B cell (primary cell): Measurements from ENCODE around the gene NAPG. TPM values are rescaled to one million over a fixed set of nuclear protein-coding genes. Genes with fewer than 3 reads are reported as not detected.
"Not testable (repeated sequence)": the region's sequence is repeated elsewhere in the genome, so short reads cannot be mapped to it uniquely, and the experiment has no call there.

ENCODE experiments used
- ATAC-seq: fragments of 200-7000 bp; cut with Tn5 transposase; one replicate; pipeline ENCODE4 v1.10.0; 2021; ENCODE audit warnings: low read depth, mild to moderate bottlenecking, moderate number of reproducible peaks, moderate library complexity
- CTCF ChIA-PET: fragments of 350-600 bp; sonication (Branson Sonifier 250); formaldehyde crosslinking; loops from one replicate; lab custom pipeline; 2021; ENCODE audit warnings: antibody characterized with exemption, inconsistent platforms; lab: Charles Lee
- POLR2A ChIA-PET: fragments of 350-600 bp; sonication (Branson Sonifier 250); formaldehyde crosslinking; loops from one replicate; lab custom pipeline; 2021; ENCODE audit warnings: antibody characterized with exemption; lab: Charles Lee
- DNase-seq: peaks from one replicate; pipeline ENCODE4 v3.0.0; 2013
- H2AFZ ChIP-seq: 2 replicates; pipeline ENCODE4 v1.6.1; 2012; ENCODE audit warnings: mild to moderate bottlenecking, low read depth, low read length; ENCODE audit not compliant: insufficient read depth, poor library complexity, severe bottlenecking
- H3K27ac ChIP-seq, 2 donors: 1 replicate in 1 of 2; 2 replicates in 1 of 2; pipeline ENCODE4 v1.5.1; 2012 to 2013; ENCODE audit warnings: low read length in 2 of 2, mild to moderate bottlenecking in 2 of 2, moderate library complexity in 1 of 2
- H3K27me3 ChIP-seq, 4 experiments: fragments of 200-600 bp in 1 of 4; sonication (generic) in 1 of 4; replicated peaks in 1 of 4; 1 replicate in 2 of 4; 2 replicates in 2 of 4; pipeline versions ENCODE4 v1.6.1 to v1.7.0; 2013 to 2016; ENCODE audit warnings: low read length in 3 of 4, mild to moderate bottlenecking in 2 of 4, mixed read lengths in 1 of 4, moderate library complexity in 1 of 4; ENCODE audit not compliant: insufficient read depth in 4 of 4, control insufficient read depth in 3 of 4; ENCODE audit errors: control extremely low read depth in 1 of 4
- H3K36me3 ChIP-seq, 2 experiments: replicated peaks in 1 of 2; 1 replicate in 1 of 2; 2 replicates in 1 of 2; pipeline versions ENCODE4 v1.6.1 to v1.7.1; 2013; ENCODE audit warnings: low read length in 1 of 2; ENCODE audit not compliant: insufficient read depth in 2 of 2, control insufficient read depth in 1 of 2; ENCODE audit errors: control extremely low read depth in 1 of 2, extremely low read depth in 1 of 2
- H3K4me1 ChIP-seq, 2 donors: fragments of 200-600 bp in 1 of 2; sonication (generic) in 1 of 2; 1 replicate in 1 of 2; 2 replicates in 1 of 2; pipeline versions ENCODE4 v1.5.1 to v1.6.1; 2013 to 2017; ENCODE audit warnings: low read length in 2 of 2; ENCODE audit not compliant: control insufficient read depth in 2 of 2, insufficient read depth in 2 of 2
- H3K4me2 ChIP-seq: replicated peaks from 2 replicates; pipeline ENCODE3; 2012; ENCODE audit warnings: mild to moderate bottlenecking, low read depth, low read length; ENCODE audit not compliant: poor library complexity, severe bottlenecking
- H3K4me3 ChIP-seq, 5 experiments: fragments of 200-600 bp in 1 of 5; sonication (generic) in 1 of 5; 1 replicate in 3 of 5; 2 replicates in 2 of 5; pipeline versions ENCODE4 v1.5.1 to v1.7.0; 2011 to 2016; ENCODE audit warnings: low read length in 4 of 5, mild to moderate bottlenecking in 4 of 5, low read depth in 2 of 5, control low read depth in 1 of 5, moderate library complexity in 1 of 5; ENCODE audit not compliant: insufficient read depth in 1 of 5; ENCODE audit errors: control extremely low read depth in 1 of 5, extremely low read depth in 1 of 5
- H3K79me2 ChIP-seq: fragments of 200-600 bp; sonication (generic); one replicate; pipeline ENCODE4 v1.6.0; 2016; ENCODE audit warnings: low read length; ENCODE audit not compliant: control insufficient read depth, insufficient read depth
- H3K9ac ChIP-seq: fragments of 200-600 bp; sonication (generic); 2 replicates; pipeline ENCODE4 v1.6.1; 2017; ENCODE audit warnings: mild to moderate bottlenecking, low read length, moderate library complexity
- H3K9me3 ChIP-seq, 3 donors: one replicate each; pipeline versions ENCODE4 v1.6.1 to v1.7.1; 2013; ENCODE audit warnings: low read length in 2 of 3; ENCODE audit not compliant: control insufficient read depth in 2 of 3, insufficient read depth in 1 of 3; ENCODE audit errors: control extremely low read depth in 1 of 3
- H4K20me1 ChIP-seq: 2 replicates; pipeline ENCODE4 v1.6.0; 2012; ENCODE audit warnings: mild to moderate bottlenecking, low read length; ENCODE audit not compliant: insufficient read depth, control insufficient read depth, poor library complexity, severe bottlenecking
- H3K27ac Mint-ChIP-seq: one replicate; pipeline ENCODE4 v1.8.0; 2021; ENCODE audit warnings: mixed read lengths
- H3K27me3 Mint-ChIP-seq: one replicate; pipeline ENCODE4 v1.8.0; 2021; ENCODE audit warnings: mixed read lengths
- H3K4me1 Mint-ChIP-seq: one replicate; pipeline ENCODE4 v1.8.0; 2021; ENCODE audit warnings: mixed read lengths
- H3K4me3 Mint-ChIP-seq: one replicate; pipeline ENCODE4 v1.8.0; 2021; ENCODE audit warnings: mixed read lengths
- H3K9me3 Mint-ChIP-seq: one replicate; pipeline ENCODE4 v1.8.0; 2022; ENCODE audit warnings: mixed read lengths; ENCODE audit not compliant: insufficient read depth
- CTCF ChIP-seq: fragments of 200-600 bp; IDR thresholded peaks from one replicate; pipeline ENCODE4 v1.8.0; 2022; ENCODE audit warnings: antibody characterized with exemption, mild to moderate bottlenecking
- EZH2 ChIP-seq: IDR thresholded peaks from 2 replicates; pipeline ENCODE4 v1.6.1; 2012; ENCODE audit warnings: borderline replicate concordance, low read depth, mild to moderate bottlenecking, moderate library complexity, low read length; ENCODE audit not compliant: insufficient read depth, poor library complexity, severe bottlenecking
- WGBS: methylation state at CpG from one replicate; pipeline ENCODE4 v1.1.5; 2013; ENCODE audit warnings: missing lambda C conversion rate; ENCODE audit not compliant: insufficient coverage; 5-methylcytosine and 5-hydroxymethylcytosine counted together
- intact Hi-C: fragments of 100-400 bp; cut with micrococcal nuclease; formaldehyde crosslinking; loops from one replicate; pipeline ENCODE4 v1.10.0; 2022
- polyA plus RNA-seq: library from polyadenylated mRNA; depleted of rRNA; stranded (reverse); fragments of >200 nt; gene quantifications from 2 replicates; pipeline ENCODE4 v1.2.3, GENCODE V29; 2012
- total RNA-seq, 2 donors: library from RNA; stranded (reverse); fragments of 120-200 nt in 1 of 2; gene quantifications; 1 replicate in 1 of 2; 2 replicates in 1 of 2; pipeline versions ENCODE4 v1.2.3 to v1.2.4, GENCODE V29; 2013 to 2022

Gene NAPG
- total and polyA plus RNA-seq, 2 donors (not counting 1 experiment from before 2014, with no cell fraction given): 9.4 to 31.8 TPM

GRCh38 chr18:10590412-10590811 is 64.6 kb downstream of the NAPG start:
- ATAC-seq: no peak
- WGBS: 82% methylated on average over 6 of the region's 8 CpGs

GRCh38 chr18:10591896-10592295 is 66.1 kb downstream of the NAPG start:
- no CpG with 5 or more reads among the region's 3 CpGs for WGBS
- POLR2A ChIA-PET: no interaction called here
- Histone ChIP-seq H3K79me2 (no peaks in the 10 kb centered on the region), H4K20me1 (no peaks in the 10 kb centered on the region), H3K9me3 (no peaks in the 10 kb centered on the region), H3K4me1 (no peaks in the 10 kb centered on the region), H3K9ac (no peak overlapping the region), H3K4me3 (no peak overlapping the region), H3K27ac (no peak overlapping the region), H3K27me3 (no peaks in the 10 kb centered on the region), H3K4me2 (no peak overlapping the region), H3K36me3 (no peaks in the 10 kb centered on the region), H2AFZ (no peak overlapping the region)
- CTCF ChIA-PET: no interaction called here
- Mint-ChIP-seq H3K27ac (no peak overlapping the region), H3K9me3 (no peaks in the 10 kb centered on the region), H3K4me1 (no peaks in the 10 kb centered on the region), H3K27me3 (no peaks in the 10 kb centered on the region), H3K4me3 (no peak overlapping the region)
- intact Hi-C loops: no loop called here
- no peak for DNase-seq
- no peak for ATAC-seq
- no peak for TF ChIP-seq CTCF
- no peak for TF ChIP-seq EZH2

More at GRCh38 chr18:10590412-10590811, 64.6 kb downstream of the NAPG start:
- Histone ChIP-seq H4K20me1 (no peaks in the 10 kb centered on the region), H3K27ac (no peak overlapping the region), H3K4me2 (no peak overlapping the region), H3K27me3 (no peaks in the 10 kb centered on the region), H3K9me3 (no peaks in the 10 kb centered on the region), H3K4me1 (no peaks in the 10 kb centered on the region), H3K79me2 (no peaks in the 10 kb centered on the region), H3K36me3 (no peaks in the 10 kb centered on the region), H3K4me3 (no peak overlapping the region), H2AFZ (no peak overlapping the region), H3K9ac (no peak overlapping the region)
- H3K4me3 Mint-ChIP-seq: no peak overlapping the region
- H3K27me3 Mint-ChIP-seq: no peaks in the 10 kb centered on the region
- intact Hi-C loops: no loop called here
- POLR2A ChIA-PET: no interaction called here
- CTCF ChIA-PET: no interaction called here
- no peak for TF ChIP-seq CTCF
- no peak for TF ChIP-seq EZH2
- no peak overlapping the region for H3K27ac Mint-ChIP-seq
- no peak for DNase-seq
- no peaks in the 10 kb centered on the region for H3K9me3 Mint-ChIP-seq
- no peaks in the 10 kb centered on the region for H3K4me1 Mint-ChIP-seq

- POLR2A ChIA-PET, H3K79me2 ChIP-seq, intact Hi-C loops, H3K9me3 Mint-ChIP-seq, H3K4me1 ChIP-seq, H3K27ac Mint-ChIP-seq, H4K20me1 ChIP-seq, H3K27ac ChIP-seq, CTCF ChIA-PET, H2AFZ ChIP-seq, H3K9ac ChIP-seq, H3K27me3 ChIP-seq, H3K4me1 Mint-ChIP-seq, H3K4me3 Mint-ChIP-seq, H3K9me3 ChIP-seq, DNase-seq, ATAC-seq, H3K4me3 ChIP-seq, H3K36me3 ChIP-seq, H3K27me3 Mint-ChIP-seq, H3K4me2 ChIP-seq: not testable (repeated sequence)
- WGBS: 0% methylated on average over 1 of the region's 5 CpGs
These were observed 67.7 kb downstream of the NAPG start for GRCh38 chr18:10593366-10594022.
